Measurements from ENCODE around the gene C11orf86.

Gene C11orf86

GRCh38 chr11:66969584-66970225 is 5.4 kb upstream of the C11orf86 start:
- no peaks in the 10 kb centered on the region for H3K27me3 ChIP-seq (ENCODE audit: insufficient read depth, low read length)
- H3K36me3 ChIP-seq (ENCODE audit: insufficient read depth, low read length), result no peaks in the 10 kb centered on the region
- no peak overlapping the region for H3K4me3 ChIP-seq (ENCODE audit: low read depth, low read length, poor library complexity, severe bottlenecking)
- H3F3A ChIP-seq (ENCODE audit: insufficient read depth, low read length), result no peaks in the 10 kb centered on the region
- TF ChIP-seq EZH2 (IDR thresholded peaks at IDR 0.05; ENCODE audit: borderline replicate concordance, low read length), result no peak
- H4K20me1 ChIP-seq (ENCODE audit: insufficient read depth, low read length), result no peaks in the 10 kb centered on the region
- no peak overlapping the region for H3K4me2 ChIP-seq (ENCODE audit: low read length)
- H2AFZ ChIP-seq (ENCODE audit: low read length), result no peak overlapping the region
- H3K79me2 ChIP-seq (ENCODE audit: insufficient read depth, low read length), result no peaks in the 10 kb centered on the region
- H3K27ac ChIP-seq (ENCODE audit: low read depth, low read length, poor library complexity, severe bottlenecking), result no peak overlapping the region
- H3K9me3 ChIP-seq (ENCODE audit: low read length), result no peaks in the 10 kb centered on the region
- no peaks in the 10 kb centered on the region for H3K4me1 ChIP-seq (ENCODE audit: insufficient read depth, low read length, severe bottlenecking)
- no peaks in the 10 kb centered on the region for H3K9me2 ChIP-seq (ENCODE audit: low read depth, low read length)
- no peak overlapping the region for H3K9ac ChIP-seq (ENCODE audit: low read length)

GRCh38 chr11:66970371-66970806 is 4.7 kb upstream of the C11orf86 start:
- Histone ChIP-seq H3K27me3 (ENCODE audit: insufficient read depth, low read length) (no peaks in the 10 kb centered on the region), H3K9ac (ENCODE audit: low read length) (no peak overlapping the region), H3K79me2 (ENCODE audit: insufficient read depth, low read length) (no peaks in the 10 kb centered on the region), H3K4me1 (ENCODE audit: insufficient read depth, low read length, severe bottlenecking) (no peaks in the 10 kb centered on the region), H2AFZ (ENCODE audit: low read length) (no peak overlapping the region), H3K4me3 (ENCODE audit: low read depth, low read length, poor library complexity, severe bottlenecking) (no peak overlapping the region), H3F3A (ENCODE audit: insufficient read depth, low read length) (no peaks in the 10 kb centered on the region), H3K9me3 (ENCODE audit: low read length) (no peaks in the 10 kb centered on the region), H3K27ac (ENCODE audit: low read depth, low read length, poor library complexity, severe bottlenecking) (no peak overlapping the region), H3K9me2 (ENCODE audit: low read depth, low read length) (no peaks in the 10 kb centered on the region), H3K36me3 (ENCODE audit: insufficient read depth, low read length) (no peaks in the 10 kb centered on the region), H3K4me2 (ENCODE audit: low read length) (no peak overlapping the region), H4K20me1 (ENCODE audit: insufficient read depth, low read length) (no peaks in the 10 kb centered on the region)
- TF ChIP-seq EZH2 (IDR thresholded peaks at IDR 0.05; ENCODE audit: borderline replicate concordance, low read length) (no peak), CTCF (IDR thresholded peaks at IDR 0.05; ENCODE audit: low read length) (no peak)

- H3F3A ChIP-seq (ENCODE audit: insufficient read depth, low read length), result no peaks in the 10 kb centered on the region
- no peaks in the 10 kb centered on the region for H3K27me3 ChIP-seq (ENCODE audit: insufficient read depth, low read length)
- no peaks in the 10 kb centered on the region for H4K20me1 ChIP-seq (ENCODE audit: insufficient read depth, low read length)
- no peaks in the 10 kb centered on the region for H3K9me3 ChIP-seq (ENCODE audit: low read length)
- H2AFZ ChIP-seq (ENCODE audit: low read length), result no peak overlapping the region
- H3K4me2 ChIP-seq (ENCODE audit: low read length), result no peak overlapping the region
- H3K36me3 ChIP-seq (ENCODE audit: insufficient read depth, low read length), result no peaks in the 10 kb centered on the region
- no peak overlapping the region for H3K4me3 ChIP-seq (ENCODE audit: low read depth, low read length, poor library complexity, severe bottlenecking)
- no peaks in the 10 kb centered on the region for H3K9me2 ChIP-seq (ENCODE audit: low read depth, low read length)
- no peak overlapping the region for H3K27ac ChIP-seq (ENCODE audit: low read depth, low read length, poor library complexity, severe bottlenecking)
- no peaks in the 10 kb centered on the region for H3K4me1 ChIP-seq (ENCODE audit: insufficient read depth, low read length, severe bottlenecking)
- TF ChIP-seq EZH2 (IDR thresholded peaks at IDR 0.05; ENCODE audit: borderline replicate concordance, low read length), result no peak
- no peak for TF ChIP-seq CTCF (IDR thresholded peaks at IDR 0.05; ENCODE audit: low read length)
- H3K79me2 ChIP-seq (ENCODE audit: insufficient read depth, low read length), result no peaks in the 10 kb centered on the region
- H3K9ac ChIP-seq (ENCODE audit: low read length), result no peak overlapping the region
These were observed 4.2 kb upstream of the C11orf86 start for GRCh38 chr11:66970807-66971442.

Data from OCI-LY1 (cell line).